Common myeloid progenitor, CD34-positive (primary cell): ENCODE measurements around the gene TREH.
"Not testable (repeated sequence)": the region's sequence is repeated elsewhere in the genome, so short reads cannot be mapped to it uniquely, and the experiment has no call there.

ENCODE experiments used
- CTCF ChIA-PET: fragments of 350-600 bp; sonication (Branson Sonifier 250); formaldehyde crosslinking; loops from one replicate; lab custom pipeline; 2021; ENCODE audit warnings: antibody characterized with exemption; lab: Charles Lee
- POLR2A ChIA-PET: fragments of 350-600 bp; sonication (Branson Sonifier 250); formaldehyde crosslinking; loops from one replicate; lab custom pipeline; 2021; ENCODE audit warnings: antibody characterized with exemption; lab: Charles Lee
- DNase-seq, 3 donors: peaks; one replicate each; pipeline versions ENCODE4 v3.0.0 to v3.0.0-alpha.2; 2013
- H3K27ac ChIP-seq, 2 experiments: 1 replicate in 1 of 2; 2 replicates in 1 of 2; pipeline ENCODE4 v1.7.0; 2013; ENCODE audit warnings: inconsistent platforms in 2 of 2, low read length in 2 of 2, mild to moderate bottlenecking in 2 of 2, low read depth in 1 of 2, moderate library complexity in 1 of 2; ENCODE audit not compliant: severe bottlenecking in 2 of 2, insufficient read depth in 1 of 2, poor library complexity in 1 of 2
- H3K27me3 ChIP-seq, 5 experiments: replicated peaks in 2 of 5; 1 replicate in 3 of 5; 2 replicates in 2 of 5; pipeline versions ENCODE4 v1.6.1 to v1.7.0; 2013; ENCODE audit warnings: low read length in 4 of 5, mild to moderate bottlenecking in 2 of 5, moderate library complexity in 2 of 5, inconsistent platforms in 1 of 5; ENCODE audit not compliant: insufficient read depth in 5 of 5, control insufficient read depth in 4 of 5
- H3K36me3 ChIP-seq, 4 experiments: 1 replicate in 2 of 4; 2 replicates in 2 of 4; pipeline versions ENCODE4 v1.6.1 to v1.7.0; 2013; ENCODE audit warnings: low read length in 3 of 4, control low read depth in 1 of 4, mild to moderate bottlenecking in 1 of 4; ENCODE audit not compliant: control insufficient read depth in 4 of 4, insufficient read depth in 4 of 4
- H3K4me1 ChIP-seq, 4 experiments: 1 replicate in 3 of 4; 2 replicates in 1 of 4; pipeline versions ENCODE4 v1.6.1 to v1.7.1; 2013; ENCODE audit warnings: low read length in 3 of 4, mild to moderate bottlenecking in 3 of 4, control low read depth in 1 of 4, inconsistent platforms in 1 of 4, moderate library complexity in 1 of 4; ENCODE audit not compliant: control insufficient read depth in 4 of 4, insufficient read depth in 4 of 4; ENCODE audit errors: control extremely low read depth in 1 of 4
- H3K4me3 ChIP-seq, 7 experiments: 1 replicate in 4 of 7; 2 replicates in 3 of 7; pipeline versions ENCODE4 v1.5.1 to v1.7.0; 2013; ENCODE audit warnings: mild to moderate bottlenecking in 7 of 7, low read length in 6 of 7, moderate library complexity in 6 of 7, inconsistent platforms in 2 of 7, low read depth in 2 of 7, control low read depth in 1 of 7; ENCODE audit not compliant: insufficient read depth in 4 of 7, control insufficient read depth in 1 of 7; ENCODE audit errors: extremely low read depth in 1 of 7
- H3K9me3 ChIP-seq, 5 experiments: 1 replicate in 4 of 5; 2 replicates in 1 of 5; pipeline versions ENCODE4 v1.6.1 to v1.7.1; 2013; ENCODE audit warnings: low read length in 4 of 5, mild to moderate bottlenecking in 2 of 5, inconsistent platforms in 1 of 5, low read depth in 1 of 5, moderate library complexity in 1 of 5; ENCODE audit not compliant: control insufficient read depth in 4 of 5, insufficient read depth in 2 of 5; ENCODE audit errors: control extremely low read depth in 1 of 5
- WGBS: methylation state at CpG from one replicate; pipeline ENCODE4 v1.1.5; 2013; ENCODE audit not compliant: insufficient coverage; 5-methylcytosine and 5-hydroxymethylcytosine counted together

TREH gene

GRCh38 chr11:118690553-118691304, 11.3 kb upstream of the TREH start:
- WGBS = 82% methylated on average over 9 of the region's 15 CpGs
- ChIA-PET CTCF (interaction anchor here (0.8 to 3.9 kb wide), 17 partner anchors 10 to 242 kb away, joined by 3 to 22 read pairs (median 4); no protein-coding TSS in a partner anchor), POLR2A (no interaction called here)
- Histone ChIP-seq H3K9me3 (no peaks in the 10 kb centered on the region), H3K27me3 (no peaks in the 10 kb centered on the region), H3K27ac (no peak overlapping the region), H3K4me3 (peak overlapping the region in 2 of 7 experiments; percentile 68 to 77), H3K36me3 (no peaks in the 10 kb centered on the region), H3K4me1 (peaks cover 0 to 36% (median 26%) of the 10 kb centered on the region in 4 experiments)
- DNase-seq = no peak

- peak; percentile 89 to 92 (median 91) for DNase-seq
- ChIA-PET CTCF (interaction anchor here (0.8 to 3.9 kb wide), 31 partner anchors 9 to 250 kb away, joined by 3 to 22 read pairs (median 4); partner anchors contain the start of genes BCL9L, CXCR5 and DDX6), POLR2A (no interaction called here)
- H3K4me3 ChIP-seq = peak overlapping the region in 6 of 7 experiments; percentile 57 to 80 (median 70)
- H3K27me3 ChIP-seq = no peaks in the 10 kb centered on the region
- no peaks in the 10 kb centered on the region for H3K36me3 ChIP-seq
- H3K9me3 ChIP-seq = no peaks in the 10 kb centered on the region
- 9% methylated on average over 27 of the region's 30 CpGs for WGBS
- H3K27ac ChIP-seq = no peak overlapping the region
- peaks cover 0 to 36% (median 26%) of the 10 kb centered on the region in 4 experiments for H3K4me1 ChIP-seq
Observed at GRCh38 chr11:118689852-118690552, 10.6 kb upstream of the TREH start.

- Histone ChIP-seq H3K27me3 (no peaks in the 10 kb centered on the region), H3K9me3 (no peaks in the 10 kb centered on the region), H3K27ac (no peak overlapping the region), H3K4me3 (peak overlapping the region in 3 of 7 experiments; percentile 68 to 77 (median 72)), H3K4me1 (peaks cover 0 to 36% (median 26%) of the 10 kb centered on the region in 4 experiments), H3K36me3 (no peaks in the 10 kb centered on the region)
- WGBS = 17% methylated on average over 7 of the region's 9 CpGs
- DNase-seq = peak in 1 of 3 donors; percentile 19
- ChIA-PET POLR2A (no interaction called here), CTCF (interaction anchor here (0.9 to 3.9 kb wide), 28 partner anchors 8 to 268 kb away, joined by 3 to 22 read pairs (median 4); partner anchors contain the start of genes BCL9L, CXCR5 and DDX6)
Observed at GRCh38 chr11:118689503-118689851, 10.0 kb upstream of the TREH start.

- Histone ChIP-seq H3K36me3 (no peaks in the 10 kb centered on the region), H3K4me3 (peak overlapping the region in 2 of 7 experiments; percentile 72 to 77), H3K9me3 (no peaks in the 10 kb centered on the region), H3K27ac (no peak overlapping the region), H3K27me3 (no peaks in the 10 kb centered on the region), H3K4me1 (peaks cover 0 to 36% (median 26%) of the 10 kb centered on the region in 4 experiments)
- no peak for DNase-seq
- WGBS = 83% methylated on average over 33 of the region's 41 CpGs
- ChIA-PET POLR2A (no interaction called here), CTCF (interaction anchor here (0.9 to 3.9 kb wide), 21 partner anchors 8 to 269 kb away, joined by 3 to 22 read pairs (median 4); partner anchors contain the start of genes BCL9L, CXCR5, DDX6 and TREH)
Observed at GRCh38 chr11:118688851-118689502, 9.5 kb upstream of the TREH start.

GRCh38 chr11:118688339-118688738, 8.9 kb upstream of the TREH start:
- H3K9me3 ChIP-seq, H3K36me3 ChIP-seq, H3K4me3 ChIP-seq, H3K27me3 ChIP-seq, POLR2A ChIA-PET, H3K27ac ChIP-seq: not testable (repeated sequence)
- DNase-seq = peak; percentile 10 to 38 (median 34)
- WGBS = 48% methylated on average over 8 of the region's 10 CpGs
- peaks cover 0 to 36% (median 26%) of the 10 kb centered on the region in 4 experiments for H3K4me1 ChIP-seq
- CTCF ChIA-PET = interaction anchor here (0.9 to 3.9 kb wide), 8 partner anchors 9 to 269 kb away, joined by 3 to 22 read pairs (median 3); partner anchors contain the start of gene TREH

GRCh38 chr11:118687906-118688305, 8.5 kb upstream of the TREH start:
- H3K27ac ChIP-seq = no peak overlapping the region
- H3K36me3 ChIP-seq = no peaks in the 10 kb centered on the region
- POLR2A ChIA-PET = no interaction called here
- CTCF ChIA-PET = interaction anchor here (1.2 to 3.9 kb wide), 4 partner anchors 9 to 243 kb away, joined by 3 to 22 read pairs (median 8); partner anchors contain the start of gene TREH
- no peak for DNase-seq
- H3K4me1 ChIP-seq = peaks cover 0 to 34% (median 26%) of the 10 kb centered on the region in 4 experiments
- H3K9me3 ChIP-seq = no peaks in the 10 kb centered on the region
- H3K27me3 ChIP-seq = no peaks in the 10 kb centered on the region
- H3K4me3 ChIP-seq = no peak overlapping the region
- WGBS = 93% methylated on average over 4 of the region's 5 CpGs
